Ureter (tissue), 1 donor: ENCODE measurements around the gene PSMD1. TPM values are rescaled to one million over a fixed set of nuclear protein-coding genes. Genes with fewer than 3 reads are reported as not detected.
"Not testable (repeated sequence)": the region's sequence is repeated elsewhere in the genome, so short reads cannot be mapped to it uniquely, and the experiment has no call there.

Source experiments
- DNase-seq: peaks from one replicate; pipeline ENCODE4 v3.0.0-alpha.2; 2020; ENCODE audit warnings: low spot score
- total RNA-seq: library from RNA; stranded (reverse); gene quantifications from one replicate; pipeline ENCODE4 v1.2.4, GENCODE V29; 2023
- donor health status: DM: yes; HTN: yes; CAD: no.

The PSMD1 gene
- total RNA-seq, 1 donor from 2014 or later: 102 TPM

GRCh38 chr2:231185886-231186285 lies 129.2 kb downstream of the PSMD1 start:
- DNase-seq: no peak

DNA sequence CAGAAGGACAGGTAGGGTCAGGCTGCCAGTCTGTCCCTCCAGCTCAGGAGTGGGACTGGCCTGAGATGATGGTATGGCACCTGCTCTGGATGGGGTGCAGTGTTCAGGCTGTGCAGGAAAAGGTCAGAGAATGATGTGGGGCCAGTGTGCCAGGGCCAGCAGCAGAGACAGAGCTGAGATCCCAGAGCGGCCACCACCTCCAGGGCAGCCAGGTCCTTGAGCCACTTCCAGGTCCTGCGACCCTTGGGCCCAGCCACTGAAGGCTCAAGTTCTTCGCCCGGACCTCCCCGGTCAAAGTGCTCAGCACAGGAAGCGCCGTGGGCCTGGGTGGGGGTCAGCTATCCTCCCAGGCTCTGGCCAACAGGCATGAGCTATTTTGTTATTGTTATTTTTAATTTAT lies 129.7 kb downstream of the PSMD1 start:
- peak; percentile 33 for DNase-seq

DNA sequence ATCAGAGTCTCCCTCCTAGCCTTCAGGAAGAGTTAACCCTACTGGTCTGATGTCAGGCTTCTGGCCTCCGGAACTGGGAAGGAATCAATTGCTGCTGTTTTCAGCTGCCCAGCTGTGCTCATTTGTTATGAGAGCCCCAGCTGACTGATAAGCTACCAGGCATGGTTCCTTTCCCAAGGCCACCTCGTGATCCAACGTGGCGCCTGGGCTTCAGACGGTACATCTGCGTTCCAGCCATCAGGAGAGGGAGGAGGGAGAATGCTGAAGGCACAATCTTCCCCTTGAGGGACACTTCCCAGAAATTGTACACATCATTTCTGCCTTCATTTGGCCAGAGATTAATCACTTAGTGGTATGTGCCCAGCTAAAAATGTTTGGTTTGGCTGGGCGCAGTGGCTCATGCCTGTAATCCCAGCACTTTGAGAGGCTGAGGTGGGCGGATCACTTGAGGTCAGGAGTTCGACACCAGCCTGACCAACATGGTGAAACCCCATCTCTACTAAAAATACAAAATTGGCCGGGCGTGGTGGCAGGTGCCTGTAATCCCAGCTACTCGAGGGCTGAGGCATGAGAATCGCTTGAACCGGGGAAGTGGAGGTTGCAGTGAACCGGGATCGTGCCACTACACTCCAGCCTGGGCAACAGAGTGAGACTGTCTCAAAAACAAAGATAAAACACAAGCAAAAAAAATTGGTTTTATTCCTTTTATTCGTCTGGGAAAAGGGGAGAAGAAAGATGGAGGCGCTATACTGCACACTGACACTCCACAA lies 131.3 kb downstream of the PSMD1 start:
- peak; percentile 42 for DNase-seq

DNA sequence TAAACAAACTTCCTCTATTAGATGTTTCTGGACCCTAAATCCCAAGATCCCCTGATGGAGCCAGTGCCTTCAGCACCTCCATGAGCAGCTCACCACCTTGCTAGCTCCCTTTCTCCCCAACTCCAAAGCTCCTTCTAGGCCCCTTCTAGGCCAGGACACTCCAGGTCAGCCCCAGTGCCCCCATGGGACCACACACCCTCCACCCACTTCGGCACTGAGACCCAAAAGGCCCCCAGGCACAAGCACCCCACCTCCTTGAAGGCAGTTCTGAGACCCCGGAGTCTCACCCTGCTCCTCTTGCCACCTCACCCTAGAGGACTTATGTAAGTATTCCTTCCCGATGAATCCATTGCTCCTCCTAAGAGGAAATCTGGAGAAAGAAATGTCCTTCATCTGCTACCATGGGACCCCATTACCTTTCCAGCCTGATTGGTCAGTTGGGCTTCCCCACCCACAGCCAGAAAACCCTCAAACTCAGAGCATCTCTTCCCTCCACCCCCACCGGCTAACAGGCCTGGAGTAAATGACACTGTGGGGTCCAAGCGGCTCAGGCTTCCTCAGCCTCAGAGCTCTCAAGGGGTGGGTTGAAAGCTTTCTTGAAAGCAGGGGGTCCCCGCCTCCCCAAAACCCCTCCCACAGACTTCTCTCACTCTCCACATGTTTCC lies 132.0 kb downstream of the PSMD1 start:
- peak; percentile 37 for DNase-seq

DNA sequence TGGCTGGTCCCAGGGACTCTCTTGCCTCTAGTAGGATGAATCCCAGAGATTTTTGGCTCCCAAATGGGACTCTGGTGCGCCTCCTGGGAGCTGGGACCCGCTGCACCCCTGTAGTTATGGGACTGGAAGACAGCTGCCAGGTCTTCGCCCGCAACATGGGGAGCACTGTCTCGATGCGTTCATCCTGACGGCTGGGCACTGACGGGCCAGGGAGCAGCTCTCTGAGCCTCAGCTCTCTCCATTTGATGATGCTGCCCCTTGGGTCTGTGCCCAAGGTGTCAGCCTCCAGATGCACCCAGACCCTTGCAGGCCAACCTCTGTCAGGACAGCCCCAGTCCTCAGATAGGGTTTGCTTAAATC lies 132.5 kb downstream of the PSMD1 start:
- no peak for DNase-seq

- peak; percentile 72 for DNase-seq
These were observed 133.2 kb downstream of the PSMD1 start for GRCh38 chr2:231189571-231190495.

- DNase-seq: peak; percentile 58
These were observed 134.0 kb downstream of the PSMD1 start for GRCh38 chr2:231190531-231191197.

DNA sequence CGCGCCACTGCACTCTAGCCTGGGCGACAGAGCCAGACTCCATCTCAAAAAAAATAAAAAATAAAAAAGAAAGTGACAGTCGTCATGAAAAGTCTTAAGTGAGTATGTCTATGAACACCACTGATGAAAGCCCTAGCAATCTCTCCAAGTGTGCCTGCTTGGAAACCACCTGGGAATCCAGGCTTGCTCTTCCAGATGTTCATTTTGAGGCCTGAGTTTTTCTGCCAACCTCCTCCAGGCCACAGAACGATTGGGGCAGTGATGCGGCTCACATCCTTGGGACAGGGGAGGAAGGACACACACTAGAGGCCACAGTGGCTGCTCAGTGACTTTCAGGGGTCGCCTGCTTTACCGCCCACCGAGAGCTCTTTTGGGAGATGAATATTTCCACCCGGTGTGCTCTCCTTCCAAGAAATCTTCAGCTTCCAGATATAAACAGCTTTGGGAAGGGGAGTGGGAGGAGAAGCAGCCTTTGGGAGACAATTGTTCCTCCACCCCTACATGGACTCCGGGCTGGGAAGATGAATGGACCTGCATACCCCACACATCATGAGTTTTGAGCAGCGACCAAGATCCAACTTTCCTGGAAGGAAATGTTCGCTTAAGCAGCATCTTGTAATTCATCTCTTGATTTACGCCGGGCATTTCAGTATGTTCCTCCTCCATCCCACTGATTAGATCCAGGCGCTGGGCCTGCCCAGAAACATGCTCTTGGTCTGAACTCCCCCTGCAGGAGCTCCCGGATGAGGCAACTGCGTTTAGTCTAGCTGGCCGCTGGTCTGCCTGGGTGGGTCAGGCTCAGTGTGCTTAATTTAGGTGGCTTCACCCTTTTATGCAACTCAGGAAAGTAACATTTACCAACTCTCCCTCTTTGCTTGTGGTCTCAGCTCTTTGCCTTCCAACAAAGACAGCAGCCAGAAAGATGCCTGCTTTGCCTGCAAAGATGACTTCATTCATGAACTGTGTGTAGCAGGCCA lies 135.5 kb downstream of the PSMD1 start:
- peak; percentile 83 for DNase-seq

GRCh38 chr2:231193216-231193615 lies 136.5 kb downstream of the PSMD1 start:
- no peak for DNase-seq

DNA sequence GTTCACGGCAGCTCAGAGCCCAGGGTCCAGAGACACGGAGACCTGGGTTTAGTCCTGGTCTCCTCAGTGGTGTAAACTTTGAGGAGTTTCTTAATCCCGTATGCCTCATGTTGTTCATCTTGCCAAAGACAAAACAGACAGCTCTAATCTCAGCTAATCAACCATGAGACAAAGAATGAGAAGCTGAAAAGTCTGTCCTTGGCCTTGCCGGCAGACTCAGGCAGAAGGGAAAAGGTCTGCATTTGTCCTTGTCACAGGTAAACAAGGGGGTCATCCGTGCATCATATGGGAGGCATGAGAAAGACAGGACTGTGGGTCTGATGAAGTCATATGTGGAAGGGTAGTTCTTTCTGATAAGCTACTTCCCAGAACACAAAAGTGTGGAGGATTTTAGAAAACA lies 139.9 kb downstream of the PSMD1 start:
- DNase-seq: no peak

- not testable (repeated sequence) for DNase-seq
These were observed 140.5 kb downstream of the PSMD1 start for GRCh38 chr2:231197196-231197595.

- no peak for DNase-seq
These were observed 141.1 kb downstream of the PSMD1 start for GRCh38 chr2:231197706-231198290.

- DNase-seq: peak; percentile 69
These were observed 141.9 kb downstream of the PSMD1 start, which contains the start of gene ARMC9 for GRCh38 chr2:231198291-231199173. Gene ARMC9, plus strand, starts transcription at chr2:231198631. Its CDS starts 7,608 bp downstream, at chr2:231206239.

DNA sequence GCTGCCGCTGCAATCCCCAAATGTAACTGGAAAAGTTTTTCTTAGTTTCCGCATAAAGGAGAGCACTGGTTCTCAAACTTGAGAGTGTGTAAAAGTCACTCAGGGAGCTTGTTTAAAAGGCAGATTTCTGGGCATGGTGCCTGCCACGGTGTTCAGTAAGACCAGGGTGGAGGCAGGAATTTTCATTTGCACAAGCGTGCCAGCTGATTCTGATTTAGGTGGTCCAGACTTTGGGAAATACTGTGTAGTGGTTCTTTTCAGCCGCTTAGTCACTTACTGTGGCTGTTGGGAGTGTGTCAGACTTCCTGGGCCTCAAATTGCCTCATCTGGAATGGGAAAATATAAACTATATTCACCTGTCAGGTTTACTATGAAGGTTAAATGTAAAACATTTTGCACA lies 142.6 kb downstream of the PSMD1 start:
- no peak for DNase-seq

- no peak for DNase-seq
These were observed 144.3 kb downstream of the PSMD1 start for GRCh38 chr2:231200805-231201474.

DNA sequence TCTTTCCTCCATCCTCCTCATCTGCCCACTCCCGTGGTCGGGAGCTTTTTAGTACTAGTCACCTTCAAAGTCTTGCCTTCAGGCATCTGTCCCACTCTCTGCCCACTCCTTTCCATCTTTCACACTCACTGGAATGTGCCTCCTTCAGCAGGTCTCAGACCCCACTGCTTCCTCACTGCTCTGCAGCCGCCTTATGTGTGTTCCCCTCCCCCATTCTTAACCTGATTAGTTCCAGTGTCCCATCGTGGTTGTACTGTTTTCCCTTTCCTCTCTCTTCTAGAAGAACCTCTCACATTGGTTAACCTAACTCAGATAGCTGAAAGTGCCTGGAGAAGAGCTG lies 144.8 kb downstream of the PSMD1 start:
- DNase-seq: no peak

DNA sequence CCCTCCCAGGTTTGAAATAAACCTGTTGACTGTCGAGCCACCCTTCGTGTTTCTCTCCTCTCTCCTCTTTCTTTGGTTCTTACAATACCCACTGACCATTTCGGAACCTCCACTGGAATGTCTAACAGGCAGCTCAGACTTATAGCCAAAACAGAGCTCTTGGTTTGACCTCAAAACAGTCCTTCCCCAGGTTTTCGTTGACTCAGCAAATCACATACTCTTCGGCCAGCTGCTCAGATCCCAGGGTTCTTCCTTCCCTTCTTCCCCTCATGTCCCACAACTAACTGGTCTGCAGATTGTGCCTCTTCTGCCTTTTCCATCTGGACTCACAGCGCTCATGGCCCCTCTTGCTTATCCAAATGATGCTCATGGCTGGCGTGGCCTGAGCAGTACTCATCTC lies 146.4 kb downstream of the PSMD1 start:
- DNase-seq: no peak

DNA sequence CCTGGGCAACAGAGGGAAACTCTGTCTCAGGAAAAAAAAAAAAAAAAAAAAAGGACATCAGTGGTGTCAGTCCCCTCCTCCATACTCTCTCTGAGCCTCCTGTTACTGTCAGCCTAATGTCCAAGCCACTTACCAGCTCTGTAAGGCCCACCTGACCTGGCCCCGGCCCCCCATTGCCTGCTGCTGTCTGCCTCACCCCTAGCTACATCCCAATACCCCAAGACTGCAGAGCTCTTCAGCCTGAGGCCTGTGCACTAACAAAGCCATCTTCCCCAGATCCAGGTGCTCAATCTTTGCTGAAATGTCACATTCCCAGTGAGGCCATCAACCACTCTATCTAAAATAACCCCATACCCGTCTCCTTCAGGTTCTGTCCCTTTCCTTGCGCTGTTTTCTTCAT lies 147.5 kb downstream of the PSMD1 start:
- DNase-seq: no peak

DNA sequence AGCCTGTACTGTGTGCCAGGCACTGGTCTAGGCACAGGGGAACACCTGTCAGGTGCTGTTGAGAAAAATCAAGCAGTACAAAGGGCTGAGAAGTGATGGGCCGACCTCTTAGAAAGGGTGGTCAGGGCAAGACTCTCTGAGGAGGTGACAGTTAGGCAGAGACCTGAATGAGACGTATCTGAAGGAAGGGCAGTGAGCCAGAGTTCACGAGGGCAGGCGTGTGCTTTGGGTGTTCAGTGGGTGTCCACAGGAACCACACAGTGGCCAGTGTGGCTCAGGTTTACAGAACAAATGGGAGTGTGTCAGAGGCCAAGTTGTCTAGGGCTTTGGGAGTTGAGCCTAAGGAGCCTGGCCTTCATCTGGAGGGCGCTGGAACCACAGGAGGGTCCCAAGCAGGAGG lies 147.9 kb downstream of the PSMD1 start:
- DNase-seq: no peak
